ENCODE measurements around the gene LGALS9C.
"Not testable (repeated sequence)": the region's sequence is repeated elsewhere in the genome, so short reads cannot be mapped to it uniquely, and the experiment has no call there.

LGALS9C gene

DNA sequence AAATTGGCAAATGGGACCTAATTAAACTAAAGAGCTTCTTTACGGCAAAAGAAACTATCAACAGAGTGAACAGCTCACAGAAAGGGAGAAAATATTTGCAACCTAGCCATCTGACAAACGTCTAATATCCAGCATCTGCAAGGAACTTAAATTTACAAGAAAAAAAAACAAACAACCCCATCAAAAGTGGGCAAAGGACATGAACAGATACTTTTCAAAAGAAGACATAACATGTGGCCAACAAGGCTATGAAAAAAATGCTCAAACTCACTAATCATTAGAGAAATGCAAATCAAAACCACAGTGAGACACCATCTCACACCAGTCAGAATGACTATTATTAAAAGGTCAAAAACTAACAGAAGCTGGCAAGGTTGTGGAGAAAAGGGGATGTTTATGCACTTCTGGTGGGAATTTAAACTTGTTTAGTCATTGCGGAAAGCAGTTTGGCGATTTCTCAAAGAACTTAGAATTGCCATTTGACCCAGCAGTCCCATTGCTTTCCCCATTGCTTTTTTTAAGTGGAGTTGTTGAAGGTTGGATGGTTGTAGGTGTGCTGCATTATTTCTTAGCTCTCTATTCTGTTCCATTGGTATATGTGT is 52.4 kb downstream of the LGALS9C start:
- DNase-seq (ENCODE audit: low read depth in 2 of 2): not testable (repeated sequence)

DNA sequence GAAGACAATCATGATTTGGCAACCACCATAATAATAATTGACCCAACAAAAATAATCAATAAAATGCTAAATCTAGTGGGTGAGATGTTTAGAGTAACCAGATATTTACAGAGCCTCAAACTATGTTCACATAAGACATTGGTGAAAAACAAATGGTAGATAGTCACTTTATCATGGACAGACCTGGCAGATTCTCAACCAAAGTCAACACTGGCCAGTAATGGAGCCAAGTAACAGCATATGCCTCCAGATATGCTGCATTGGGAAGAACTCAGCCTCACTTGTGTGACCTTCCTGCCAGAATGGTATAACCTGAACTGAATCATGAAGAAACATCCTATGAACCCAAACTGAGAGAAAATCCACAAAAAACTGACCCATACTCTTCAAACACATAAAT is 53.8 kb downstream of the LGALS9C start:
- not testable (repeated sequence) for DNase-seq (ENCODE audit: low read depth in 2 of 2)

DNA sequence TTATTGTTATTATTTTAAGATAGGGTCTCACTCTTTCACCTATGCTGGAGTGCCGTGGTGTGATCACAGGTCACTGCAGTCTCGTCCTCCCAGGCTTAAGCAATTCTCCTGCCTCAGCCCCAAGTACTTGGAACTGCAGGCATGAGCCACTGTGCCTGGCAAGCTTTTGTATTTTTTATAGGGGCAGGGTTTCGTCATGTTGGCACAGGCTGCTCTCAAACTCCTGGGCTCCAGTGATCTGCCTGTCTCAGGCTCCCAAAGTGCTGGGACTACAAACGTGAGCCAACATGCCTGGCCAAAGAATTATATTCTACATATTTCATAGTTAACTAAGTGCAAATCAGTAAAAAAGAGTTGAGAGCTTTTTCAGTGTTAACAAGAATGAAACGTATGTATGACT is 65.6 kb downstream of the LGALS9C start:
- not testable (repeated sequence) for DNase-seq (ENCODE audit: low read depth in 2 of 2)

- not testable (repeated sequence) for DNase-seq (ENCODE audit: low read depth in 2 of 2)
Observed at GRCh38 chr17:18542907-18543306, 66.3 kb downstream of the LGALS9C start.

All from fibroblast of skin of left biceps (primary cell).